A204.1 (cell line): ENCODE data around the gene SLC38A1.

Experiments used
- FAIRE-seq: peaks from 2 replicates; lab custom pipeline; 2012; peaks lifted over from hg19 to GRCh38; lab: Jason Lieb, UNC

SLC38A1 gene

DNA sequence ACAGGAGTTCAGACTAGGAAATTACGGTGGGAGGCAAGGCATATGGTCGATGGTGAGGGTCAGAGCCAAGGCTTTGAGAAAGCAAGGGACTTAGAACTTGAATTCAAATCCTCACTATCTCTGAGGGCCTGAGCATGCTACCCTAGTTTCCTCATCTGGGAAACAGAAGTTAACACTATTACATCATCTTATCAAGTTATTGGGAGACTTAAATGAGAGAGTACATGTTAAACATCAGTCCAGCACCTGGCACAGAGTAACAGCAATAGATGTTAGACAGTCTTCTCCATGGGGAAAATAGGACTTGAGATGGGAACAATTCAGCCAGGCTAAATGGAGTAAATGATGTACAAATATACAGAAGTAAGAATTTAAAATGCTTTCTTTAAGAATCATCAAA is 38.5 kb downstream of the SLC38A1 start:
- FAIRE-seq, result no peak

DNA sequence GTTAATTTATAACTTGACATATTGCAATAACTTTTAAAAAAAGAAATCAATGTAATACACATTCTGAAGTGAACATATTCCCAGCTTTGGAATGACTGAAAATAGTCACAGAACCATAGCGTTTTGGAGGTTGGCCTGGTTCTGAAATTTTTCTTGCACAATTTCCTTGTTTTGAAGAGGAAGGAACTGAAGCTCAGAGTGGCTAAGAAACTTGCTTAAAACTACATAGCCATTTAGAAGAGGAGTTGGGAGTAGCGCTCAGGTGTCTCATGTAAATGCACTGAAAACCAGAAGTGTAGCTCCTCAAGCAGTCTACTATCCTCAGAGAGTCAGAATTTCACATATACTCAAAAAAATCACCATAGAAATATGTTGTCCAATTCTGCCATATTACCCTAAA is 41.2 kb downstream of the SLC38A1 start:
- FAIRE-seq, result no peak

DNA sequence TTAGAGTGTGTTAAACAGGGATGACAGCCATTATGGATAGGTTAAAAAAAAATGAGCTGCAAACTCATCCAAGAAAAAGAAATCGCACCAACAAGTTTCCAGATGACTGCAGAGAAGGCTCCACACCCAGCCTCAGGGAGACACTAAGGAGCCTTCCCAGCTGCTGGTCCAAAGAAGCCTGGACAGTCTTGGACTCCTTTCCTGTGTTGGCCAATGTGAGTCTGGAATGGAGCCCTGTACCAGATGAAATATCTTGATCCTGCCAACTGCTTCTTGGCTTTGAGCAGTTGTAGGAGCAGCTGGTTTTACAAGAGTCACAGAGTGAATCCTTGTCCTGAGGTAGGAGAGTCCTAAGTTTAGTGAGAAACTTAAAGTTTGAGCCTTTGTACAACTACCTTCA is 44.5 kb downstream of the SLC38A1 start:
- FAIRE-seq, result no peak

DNA sequence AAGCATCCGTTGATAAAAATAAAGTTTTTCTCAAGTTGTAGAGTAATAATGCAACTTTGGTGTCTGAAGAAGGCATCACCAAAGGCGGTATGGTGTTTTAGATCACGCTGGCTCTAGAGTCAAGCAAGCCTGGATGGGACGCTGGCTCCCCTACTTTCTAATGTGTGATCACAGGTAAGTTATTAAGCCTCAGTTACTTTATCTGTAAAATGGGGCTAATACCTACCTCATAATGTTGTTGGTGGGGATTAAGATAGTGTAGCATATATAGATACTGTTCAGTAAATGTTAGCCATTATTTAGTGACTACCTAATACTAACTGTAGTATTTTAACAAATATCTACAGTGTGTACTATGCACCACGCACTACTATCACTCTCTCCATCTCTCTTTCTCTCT is 45.8 kb downstream of the SLC38A1 start:
- no peak for FAIRE-seq

DNA sequence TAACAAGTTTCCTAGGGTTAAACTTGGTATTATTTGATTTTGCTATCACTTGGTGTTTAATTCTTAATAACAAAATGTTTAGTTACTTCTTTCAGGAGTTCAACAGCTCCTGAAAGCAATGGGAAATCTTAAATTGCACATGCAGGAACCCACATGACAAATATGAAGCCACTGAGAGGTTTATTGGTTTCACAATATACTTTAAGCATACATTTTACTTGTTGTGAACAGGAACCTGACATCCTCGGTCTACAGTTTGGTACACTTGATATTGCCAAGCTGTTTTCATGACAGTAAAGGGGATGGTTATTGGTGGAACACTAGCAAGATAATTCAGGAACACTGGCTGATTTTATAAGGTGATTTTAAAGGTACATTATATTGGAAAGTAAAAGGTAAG is 46.2 kb downstream of the SLC38A1 start:
- no peak for FAIRE-seq

DNA sequence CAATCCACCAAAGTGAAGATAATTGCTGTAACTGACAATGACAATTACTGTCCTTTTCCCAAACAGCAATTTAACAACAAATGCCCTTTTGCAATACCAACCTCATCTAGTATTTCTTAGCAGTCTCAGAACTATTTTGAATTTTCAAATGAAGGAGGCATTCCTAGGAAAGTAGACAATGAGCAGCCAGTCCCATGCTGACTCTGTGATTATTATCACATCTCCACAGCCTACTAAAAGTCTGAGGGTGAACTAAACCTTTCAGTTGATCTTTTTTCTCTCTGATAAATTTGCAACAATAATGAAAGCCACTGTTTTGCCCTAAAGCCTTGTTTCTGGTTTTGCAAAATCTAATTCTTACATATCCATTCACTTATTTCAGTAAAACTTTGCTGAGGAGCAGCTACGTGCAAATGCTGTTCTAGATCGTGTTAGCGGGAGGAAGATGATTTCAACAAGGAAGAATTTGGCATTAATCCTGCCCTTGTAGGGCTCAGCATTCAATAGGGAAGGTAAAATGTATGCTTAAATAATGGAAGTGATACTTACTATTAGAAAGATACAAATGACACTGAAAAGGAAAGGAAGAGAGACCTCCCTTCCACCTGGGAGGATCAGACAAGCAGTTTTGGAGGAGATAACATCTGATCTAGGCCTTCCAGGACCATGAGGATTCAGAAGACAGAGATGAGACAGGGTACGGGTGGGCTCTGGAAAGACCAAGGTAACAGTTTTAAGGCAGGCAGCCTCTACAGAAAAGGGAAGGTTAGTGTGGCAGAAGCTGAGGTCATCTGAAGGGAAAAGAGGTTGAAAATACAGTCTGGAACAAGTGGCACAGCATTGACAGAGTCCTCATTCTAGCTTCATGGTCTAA is 47.4 kb downstream of the SLC38A1 start:
- FAIRE-seq, result no peak

DNA sequence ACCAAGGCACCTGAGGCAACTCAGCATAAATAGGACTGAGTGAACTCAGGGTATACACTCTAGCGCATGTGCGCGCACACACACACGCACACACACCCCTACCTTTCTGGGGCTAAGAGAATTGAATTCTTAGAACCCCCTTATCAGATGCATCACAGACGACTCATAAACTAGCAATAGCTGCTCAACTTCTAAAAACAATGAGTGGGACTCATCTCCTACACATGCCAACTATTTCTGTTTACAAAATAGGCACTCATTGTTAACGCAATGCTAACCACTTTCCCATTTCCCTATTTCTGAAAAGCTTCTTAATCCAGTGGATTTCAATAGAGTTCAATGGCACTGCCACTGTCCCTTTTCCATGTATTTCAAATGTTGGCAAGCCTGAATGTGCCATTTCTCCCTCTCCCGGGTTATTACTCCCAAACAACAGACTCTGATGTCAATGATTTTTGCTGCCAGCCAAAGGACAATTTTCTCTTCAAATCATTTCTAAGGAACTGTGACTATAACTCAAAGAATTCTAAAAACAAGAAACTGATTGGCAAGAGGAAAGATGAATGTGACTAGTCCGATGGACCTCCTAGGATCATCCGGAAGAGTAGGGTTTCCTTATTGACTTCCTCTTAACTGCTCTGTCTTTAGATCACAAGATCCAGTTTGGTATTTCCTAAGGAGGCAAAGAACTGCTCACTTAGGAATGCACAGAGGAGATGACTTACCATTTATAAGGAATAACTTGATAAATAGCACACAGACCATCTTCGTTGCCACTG is 48.8 kb downstream of the SLC38A1 start:
- no peak for FAIRE-seq

DNA sequence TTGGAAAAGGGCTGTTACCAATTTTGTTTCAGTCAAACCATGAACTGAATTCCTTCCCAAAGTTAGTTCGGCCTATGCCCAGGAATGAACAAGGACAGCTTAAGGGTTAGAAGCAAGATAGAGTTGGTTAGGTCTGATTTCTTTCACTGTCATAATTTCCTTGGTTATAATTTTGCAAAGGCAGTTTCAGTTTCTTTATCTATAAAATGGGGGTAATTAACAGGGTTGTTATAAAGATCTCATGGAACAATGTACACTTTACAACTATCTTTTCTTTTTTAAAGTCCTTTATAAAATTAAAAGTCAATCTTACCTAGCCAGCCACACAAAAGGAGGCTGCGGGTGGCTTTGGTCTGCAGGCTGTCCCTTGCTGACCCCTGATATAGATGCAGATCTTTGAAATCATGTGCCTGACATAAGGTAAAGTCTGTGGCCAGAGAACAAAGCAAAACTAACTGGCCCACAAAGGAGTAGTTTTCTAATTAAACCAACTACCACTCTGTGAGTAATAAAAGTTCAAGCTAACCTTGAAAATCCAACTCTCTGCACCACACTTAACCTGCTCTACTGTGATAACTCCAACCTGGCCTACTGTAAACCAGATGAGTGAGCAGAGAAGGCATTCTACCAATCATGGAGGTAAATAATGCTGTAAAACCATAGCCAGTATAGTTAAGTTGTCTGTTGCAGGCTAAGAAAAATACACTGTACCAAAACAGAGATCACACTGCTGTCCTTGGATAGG is 49.5 kb downstream of the SLC38A1 start:
- FAIRE-seq, result no peak

DNA sequence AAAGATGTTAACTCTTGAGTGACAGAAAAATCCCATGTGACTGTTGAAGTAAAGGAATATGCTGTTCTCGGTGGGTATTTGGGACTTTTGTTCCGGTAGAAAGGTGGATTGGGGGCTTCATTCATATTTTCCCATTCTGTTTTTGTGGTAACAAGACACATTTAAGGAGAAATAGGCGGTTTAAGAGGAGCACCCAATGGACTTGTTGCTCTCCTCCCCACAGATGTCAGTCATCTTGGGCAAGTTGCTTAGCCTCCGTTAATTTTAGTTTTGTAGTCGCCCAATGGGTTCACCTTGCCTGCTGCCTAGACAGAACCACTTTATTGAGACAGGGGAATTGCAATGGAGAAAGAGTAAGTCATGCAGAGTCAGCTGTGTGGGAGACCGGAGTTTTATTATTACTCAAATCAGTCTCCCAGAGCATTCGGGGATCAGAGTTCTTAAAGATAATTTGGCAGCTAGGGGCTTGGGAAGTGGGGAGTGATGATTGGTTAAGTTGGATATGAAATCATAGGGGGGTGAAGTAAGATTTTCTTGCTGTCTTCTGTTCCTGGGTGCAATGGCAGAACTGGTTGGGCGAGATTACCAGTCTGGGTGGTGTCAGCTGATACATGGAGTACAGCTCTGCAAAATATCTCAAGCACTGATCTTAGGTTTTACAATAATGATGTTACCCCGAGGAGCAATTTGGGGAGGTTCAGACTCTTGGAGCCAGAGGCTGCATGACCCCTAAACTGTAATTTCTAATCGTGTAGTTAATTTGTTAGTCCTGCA is 50.3 kb downstream of the SLC38A1 start:
- FAIRE-seq, result no peak

DNA sequence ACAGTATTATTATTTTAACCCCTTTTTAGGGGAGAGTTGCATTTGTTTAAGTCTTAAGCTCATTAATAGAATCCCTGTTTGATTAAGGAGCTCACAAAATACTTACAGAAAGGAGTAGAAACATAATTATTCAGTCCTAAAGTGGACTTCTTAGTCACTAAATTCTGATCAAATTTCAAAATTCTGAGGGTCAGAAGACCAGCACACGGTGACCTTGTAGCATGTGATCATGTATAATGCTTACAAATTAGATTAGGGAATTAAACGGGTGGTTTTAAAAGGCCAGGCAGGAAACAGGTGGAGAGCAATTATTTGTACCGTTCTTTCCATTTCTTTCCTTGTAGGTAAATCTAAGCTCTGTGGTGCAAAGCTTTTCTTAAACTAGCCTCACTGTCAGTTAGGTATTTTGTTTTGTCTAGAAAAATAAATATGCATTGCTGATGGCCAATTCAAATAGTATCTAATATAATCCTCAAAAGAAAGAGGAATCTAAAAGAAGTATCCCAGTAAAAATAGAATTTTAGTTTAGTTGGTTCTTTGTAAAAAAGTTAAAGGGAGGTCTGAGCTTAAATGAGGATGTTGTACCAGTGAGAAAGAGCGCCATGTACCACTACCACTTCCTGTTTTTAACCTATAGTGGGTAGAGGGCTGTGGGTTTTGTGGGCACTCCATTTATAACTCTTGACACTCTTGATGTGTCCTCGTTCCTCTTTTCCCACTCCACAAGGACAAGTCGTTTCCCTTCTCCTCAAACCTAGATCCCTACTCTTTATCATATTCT is 51.1 kb downstream of the SLC38A1 start:
- no peak for FAIRE-seq

DNA sequence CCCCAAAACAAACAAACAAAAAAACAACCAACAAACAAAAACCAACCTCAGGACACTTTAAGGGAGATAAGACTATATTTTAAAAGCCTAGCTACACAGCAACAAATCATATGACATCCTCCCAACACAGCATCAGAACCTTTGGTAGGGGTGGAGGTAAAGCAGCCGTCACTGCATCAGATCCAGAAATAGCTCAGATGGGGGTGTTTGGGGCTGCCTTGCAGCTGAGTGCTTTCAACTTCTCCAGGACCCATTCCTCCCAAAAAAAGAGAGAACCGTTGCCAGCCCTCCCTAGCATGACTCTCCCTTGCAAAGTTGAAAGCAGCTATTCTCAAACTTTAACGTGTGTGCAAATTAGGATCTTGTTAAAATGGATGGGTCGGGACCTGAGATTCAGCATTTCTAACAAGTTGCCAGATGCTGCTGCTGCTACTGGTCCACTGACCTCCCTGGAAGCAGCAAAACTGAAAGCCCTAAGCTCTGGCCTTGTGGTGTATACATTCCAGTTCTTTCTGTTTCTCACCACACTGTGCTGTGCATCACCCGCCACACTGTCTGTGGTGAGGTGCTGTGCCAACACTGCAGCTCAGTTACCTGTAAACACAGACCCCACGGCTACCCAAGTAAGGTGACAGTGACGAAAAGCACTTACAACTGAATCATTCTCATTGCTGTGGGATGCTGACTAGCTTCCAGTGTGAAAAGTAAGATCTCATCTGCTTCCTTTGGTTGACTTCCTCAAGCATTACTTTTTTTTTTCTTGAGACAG is 54.0 kb downstream of the SLC38A1 start:
- FAIRE-seq, result no peak

DNA sequence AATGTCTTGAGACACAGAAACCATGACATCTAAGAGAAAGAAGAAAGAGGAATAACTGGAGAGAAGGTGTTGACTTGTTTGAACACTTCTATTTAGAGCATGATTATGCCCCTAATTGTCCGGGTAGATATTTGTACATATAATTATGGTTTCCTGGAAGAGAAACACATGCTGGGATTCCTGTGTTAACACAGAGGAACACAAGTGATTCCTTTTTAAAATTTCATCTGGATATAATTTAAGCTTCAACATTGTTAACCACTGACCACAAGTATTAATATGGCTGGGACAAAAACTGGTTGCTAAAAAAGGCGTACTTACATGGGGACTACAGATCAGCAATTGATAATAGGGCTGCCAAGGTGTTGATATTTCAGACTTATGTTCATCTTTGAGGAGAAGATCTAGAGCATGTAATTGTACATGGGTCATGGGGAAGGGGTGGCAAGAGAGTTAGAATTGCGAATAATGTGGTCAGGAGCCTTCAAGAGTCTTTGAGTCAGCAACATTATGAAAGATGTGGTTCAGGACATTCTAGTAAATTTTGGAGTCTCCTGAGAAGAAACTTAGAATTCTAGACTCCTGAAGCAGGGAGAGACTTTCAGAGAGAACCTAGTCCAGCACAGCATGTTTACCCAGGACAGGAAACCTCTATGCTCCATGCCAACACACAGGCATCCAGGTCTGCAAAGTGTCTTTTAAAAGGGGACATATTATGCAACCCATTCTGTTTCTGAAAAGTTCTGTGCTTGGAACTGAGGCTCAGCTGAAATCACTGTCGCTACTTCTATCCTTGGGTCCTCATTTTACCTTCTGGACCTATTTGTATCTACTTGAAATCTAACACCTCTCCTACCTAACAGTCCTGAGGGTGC is 56.5 kb downstream of the SLC38A1 start:
- FAIRE-seq, result no peak

DNA sequence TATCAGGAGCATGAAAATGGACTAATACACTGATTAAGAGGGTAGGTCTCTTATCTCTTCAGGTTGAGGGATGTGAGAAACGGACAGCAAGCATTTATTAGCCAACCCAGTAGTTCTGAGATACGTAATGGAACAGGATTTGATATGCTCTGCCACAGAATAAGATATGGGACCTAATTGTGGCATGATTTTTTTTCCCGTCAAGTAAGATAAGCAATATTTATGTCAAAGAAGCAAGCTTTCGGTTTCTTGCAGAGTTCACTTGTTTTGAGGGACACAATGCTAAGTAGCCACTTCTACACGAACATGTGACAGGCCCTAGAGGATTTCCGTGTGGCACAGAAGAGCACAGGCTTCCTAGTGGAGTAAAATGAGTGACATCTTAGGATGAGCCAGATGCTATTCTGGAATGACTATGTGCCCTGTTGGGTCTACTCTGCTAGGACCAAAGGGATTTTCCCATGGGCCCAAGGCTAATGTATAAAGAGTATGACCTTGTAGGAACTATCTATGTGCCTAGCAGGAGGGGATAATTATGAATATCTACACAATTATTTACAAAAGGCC is 57.9 kb downstream of the SLC38A1 start:
- no peak for FAIRE-seq

DNA sequence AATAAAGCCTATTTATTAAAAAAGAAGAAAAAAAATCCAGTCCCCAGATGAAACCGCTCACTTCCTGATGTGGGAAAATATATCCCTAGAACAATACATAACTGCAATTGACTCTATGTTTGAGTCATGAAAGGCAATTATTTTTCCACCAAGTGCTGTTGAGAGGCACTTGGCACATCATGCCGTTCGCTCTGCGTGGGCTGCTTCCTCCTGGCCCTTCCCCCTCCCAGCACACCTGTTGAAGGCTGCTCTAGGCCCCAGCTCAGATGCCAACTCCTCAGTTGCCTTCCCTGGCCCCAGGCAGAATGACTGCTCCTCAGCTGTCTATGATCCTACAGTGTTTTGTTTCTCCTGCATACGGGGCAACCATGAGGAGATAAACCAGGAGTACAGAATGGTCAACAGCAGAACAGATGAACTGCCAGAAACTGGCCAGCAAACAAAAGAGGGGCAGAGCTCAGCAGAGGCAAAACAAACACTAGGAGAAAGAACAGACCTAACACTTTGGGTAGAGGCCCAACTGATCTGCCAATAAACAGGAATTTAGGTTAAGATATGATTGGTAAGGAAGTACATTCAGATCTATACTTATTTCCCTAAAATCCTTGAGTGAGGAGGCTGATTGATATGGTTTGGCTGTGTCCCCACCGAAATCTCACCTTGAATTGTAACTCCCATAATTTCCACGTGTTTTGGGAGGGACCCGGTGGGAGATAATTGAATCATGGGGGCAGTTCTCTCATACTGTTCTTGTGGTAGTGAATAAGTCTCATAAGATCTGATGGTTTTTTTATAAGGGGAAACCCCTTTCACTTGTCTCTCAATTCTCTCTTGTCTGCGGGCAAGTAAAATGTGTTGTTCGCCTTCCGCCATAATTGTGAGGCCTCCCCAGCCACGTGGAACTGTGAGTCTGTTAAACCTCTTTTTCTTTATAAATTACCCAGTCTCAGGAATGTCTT is 58.6 kb downstream of the SLC38A1 start:
- no peak for FAIRE-seq

DNA sequence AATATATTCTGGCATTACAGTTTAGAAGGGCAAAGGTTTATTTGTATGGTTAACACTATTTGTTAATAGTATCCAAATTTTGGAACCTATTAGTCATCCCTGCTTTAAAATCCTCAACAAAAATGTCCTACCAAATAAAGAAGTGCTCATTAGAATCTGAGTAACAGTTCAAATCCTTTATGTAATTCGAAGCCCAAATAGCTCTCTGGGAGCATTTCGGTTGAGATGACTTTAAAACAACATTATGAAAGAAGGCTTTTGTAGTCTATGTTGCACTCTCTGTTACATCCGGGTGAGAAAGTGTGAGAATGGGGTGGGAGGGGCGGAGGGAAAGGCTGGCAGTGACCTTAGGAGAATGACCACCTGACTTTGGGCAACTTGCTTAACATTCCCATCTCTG is 59.7 kb downstream of the SLC38A1 start:
- FAIRE-seq, result no peak

DNA sequence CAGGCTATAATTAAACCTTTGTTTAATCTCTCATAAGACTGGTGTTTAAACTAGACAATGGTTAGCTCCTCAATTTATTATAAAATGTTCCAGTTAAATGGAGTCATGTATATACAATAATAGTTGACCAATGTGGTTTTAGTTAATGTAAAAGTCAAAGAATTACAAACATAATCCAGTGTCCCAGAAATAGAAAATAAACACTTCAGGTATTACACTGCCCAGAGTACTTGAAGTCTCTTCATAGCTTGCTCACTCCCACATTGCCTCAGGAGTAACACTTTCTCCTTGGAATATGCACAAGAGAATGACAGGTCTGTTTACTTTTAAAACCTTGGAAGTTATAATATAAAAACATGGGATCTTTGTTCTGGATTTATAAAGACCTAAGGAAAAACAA is 60.5 kb downstream of the SLC38A1 start:
- no peak for FAIRE-seq

DNA sequence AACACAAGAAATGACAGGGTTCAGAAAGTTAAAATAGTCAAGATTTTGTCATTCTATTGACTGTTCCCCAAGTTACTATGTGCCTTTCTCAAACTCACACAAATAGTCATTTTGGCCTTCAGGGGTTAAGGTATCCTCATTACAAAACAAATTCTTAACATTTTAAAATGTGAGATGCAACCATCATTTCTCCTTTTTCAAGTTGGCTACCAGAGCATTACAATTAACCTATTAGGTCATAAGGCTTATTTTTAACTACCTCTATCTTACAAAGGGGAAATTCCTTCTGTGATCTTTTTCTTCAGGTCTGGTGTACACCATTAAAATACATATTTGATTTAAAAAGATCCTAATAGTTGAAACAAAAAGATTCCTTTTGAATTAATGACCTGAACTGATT is 61.2 kb downstream of the SLC38A1 start:
- FAIRE-seq, result no peak

DNA sequence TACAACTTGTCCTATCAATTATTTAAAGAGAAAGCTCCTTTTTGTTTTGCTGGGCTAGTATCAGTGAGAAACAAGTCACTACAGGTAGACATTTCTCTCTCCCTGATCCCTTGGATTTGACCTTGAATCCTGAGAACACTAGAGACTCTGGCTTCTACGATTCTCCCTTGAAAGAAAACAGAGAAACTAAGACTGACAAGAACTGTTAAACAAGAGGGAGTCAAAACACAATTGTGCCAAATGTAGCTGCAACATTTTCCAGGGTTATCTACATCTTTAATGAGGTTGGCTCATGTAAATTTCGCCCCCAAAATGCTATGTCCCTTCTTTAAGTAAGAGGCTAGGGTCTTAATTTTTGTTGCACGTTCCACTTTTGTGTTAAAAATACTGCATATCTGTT is 62.4 kb downstream of the SLC38A1 start:
- FAIRE-seq, result no peak
